CD4-positive, alpha-beta T cell treated with Interleukin-6 for 4 hours (primary cell): ENCODE measurements around the gene HKDC1.
"Not testable (repeated sequence)": the region's sequence is repeated elsewhere in the genome, so short reads cannot be mapped to it uniquely, and the experiment has no call there.

ENCODE experiments used
- DNase-seq: peaks from one replicate; pipeline ENCODE4 v3.0.0-alpha.2; 2020; ENCODE audit warnings: mixed read lengths

HKDC1 gene

GRCh38 chr10:69284402-69284801 is 64.3 kb downstream of the HKDC1 start:
- DNase-seq: not testable (repeated sequence)

GRCh38 chr10:69285699-69286098 is 65.6 kb downstream of the HKDC1 start:
- DNase-seq: no peak

GRCh38 chr10:69287181-69287580 is 67.0 kb downstream of the HKDC1 start:
- no peak for DNase-seq

- no peak for DNase-seq
These were observed 70.9 kb downstream of the HKDC1 start for GRCh38 chr10:69290993-69291392.

GRCh38 chr10:69292459-69292858 is 72.3 kb downstream of the HKDC1 start:
- DNase-seq: no peak

GRCh38 chr10:69295027-69295636 is 75.0 kb downstream of the HKDC1 start:
- no peak for DNase-seq

- no peak for DNase-seq
These were observed 83.5 kb downstream of the HKDC1 start for GRCh38 chr10:69303632-69304051.

GRCh38 chr10:69306421-69306820 is 86.3 kb downstream of the HKDC1 start:
- DNase-seq: no peak

GRCh38 chr10:69307434-69307833 is 87.3 kb downstream of the HKDC1 start:
- no peak for DNase-seq

- DNase-seq: not testable (repeated sequence)
These were observed 88.2 kb downstream of the HKDC1 start for GRCh38 chr10:69308304-69308703.

- DNase-seq: no peak
These were observed 91.2 kb downstream of the HKDC1 start for GRCh38 chr10:69311309-69311708.

GRCh38 chr10:69312528-69312927 is 92.4 kb downstream of the HKDC1 start:
- no peak for DNase-seq

- no peak for DNase-seq
These were observed 95.0 kb downstream of the HKDC1 start for GRCh38 chr10:69315100-69315542.

GRCh38 chr10:69315610-69316312 is 95.6 kb downstream of the HKDC1 start:
- DNase-seq: no peak

- DNase-seq: no peak
These were observed 96.4 kb downstream of the HKDC1 start for GRCh38 chr10:69316313-69317059.
